GM23338 (cell line): ENCODE results near the gene DCT. TPM values are rescaled to one million over a fixed set of nuclear protein-coding genes. Genes with fewer than 3 reads are reported as not detected.

Source experiments
- ATAC-seq: fragments of 200-7000 bp; cut with Tn5 transposase; 3 replicates; pipeline ENCODE4 v1.9.1; 2020
- DNase-seq: peaks from one replicate; pipeline ENCODE4 v3.0.0-alpha.2; 2015; ENCODE audit warnings: low spot score
- H2AFZ ChIP-seq: fragments of 200-600 bp; sonication (generic); 2 replicates; pipeline ENCODE4 v1.8.0; 2016; ENCODE audit warnings: antibody characterized with exemption, mild to moderate bottlenecking, moderate library complexity
- H3F3A ChIP-seq: fragments of 200-600 bp; sonication (generic); replicated peaks from 2 replicates; pipeline ENCODE4 v1.8.0; 2017; ENCODE audit warnings: antibody characterized with exemption, mixed run types, low read depth
- H3K27ac ChIP-seq: fragments of 200-600 bp; sonication (generic); 2 replicates; pipeline ENCODE4 v1.6.1; 2016; ENCODE audit warnings: low read depth
- H3K27me3 ChIP-seq: fragments of 200-600 bp; sonication (generic); 2 replicates; pipeline ENCODE4 v1.8.0; 2016; ENCODE audit warnings: mild to moderate bottlenecking, mixed run types, moderate library complexity; ENCODE audit not compliant: insufficient read depth
- H3K36me3 ChIP-seq: fragments of 200-600 bp; sonication (generic); 2 replicates; pipeline ENCODE4 v1.8.0; 2016; ENCODE audit warnings: mild to moderate bottlenecking; ENCODE audit not compliant: insufficient read depth
- H3K4me1 ChIP-seq: fragments of 200-600 bp; sonication (generic); 2 replicates; pipeline ENCODE4 v1.8.0; 2016; ENCODE audit warnings: mild to moderate bottlenecking, moderate library complexity; ENCODE audit not compliant: insufficient read depth
- H3K4me2 ChIP-seq: fragments of 200-600 bp; sonication (generic); 2 replicates; pipeline ENCODE4 v1.7.1; 2017; ENCODE audit warnings: mixed run types
- H3K4me3 ChIP-seq: fragments of 200-600 bp; sonication (generic); 2 replicates; pipeline ENCODE4 v1.6.1; 2016; ENCODE audit warnings: mixed run types
- H3K79me2 ChIP-seq: fragments of 200-600 bp; sonication (generic); replicated peaks from 2 replicates; pipeline ENCODE4 v1.8.0; 2017; ENCODE audit warnings: mild to moderate bottlenecking; ENCODE audit not compliant: insufficient read depth
- H3K9me2 ChIP-seq: fragments of 200-600 bp; sonication (generic); 2 replicates; pipeline ENCODE4 v1.8.0; 2017; ENCODE audit not compliant: insufficient read depth
- H4K20me1 ChIP-seq: fragments of 200-600 bp; sonication (generic); replicated peaks from 2 replicates; pipeline ENCODE4 v1.8.0; 2017; ENCODE audit warnings: mild to moderate bottlenecking; ENCODE audit not compliant: insufficient read depth
- H3K27ac Mint-ChIP-seq: 2 replicates; pipeline ENCODE4 v1.8.0; 2020; ENCODE audit warnings: inconsistent platforms, mild to moderate bottlenecking, moderate library complexity, mixed read lengths
- H3K27me3 Mint-ChIP-seq: 3 replicates; pipeline ENCODE4 v1.8.0; 2022; ENCODE audit warnings: low read depth, mild to moderate bottlenecking, moderate library complexity, mixed read lengths, inconsistent platforms; ENCODE audit not compliant: insufficient read depth, poor library complexity
- H3K36me3 Mint-ChIP-seq: 3 replicates; pipeline ENCODE4 v1.8.0; 2021; ENCODE audit warnings: low read depth, mild to moderate bottlenecking, inconsistent platforms, moderate library complexity, mixed read lengths
- H3K4me1 Mint-ChIP-seq: 3 replicates; pipeline ENCODE4 v1.8.0; 2020; ENCODE audit warnings: mild to moderate bottlenecking, inconsistent platforms, mixed read lengths
- H3K4me3 Mint-ChIP-seq: 3 replicates; pipeline ENCODE4 v1.8.0; 2021; ENCODE audit warnings: moderate library complexity, mild to moderate bottlenecking, inconsistent platforms, mixed read lengths
- H3K9me3 Mint-ChIP-seq: 3 replicates; pipeline ENCODE4 v1.8.0; 2020; ENCODE audit warnings: moderate library complexity, mild to moderate bottlenecking, inconsistent platforms, mixed read lengths
- CREB1 ChIP-seq: fragments of 250-450 bp; sonication (Bioruptor Pico); IDR thresholded peaks from 2 replicates; pipeline ENCODE4 v1.5.0; 2020; ENCODE audit warnings: low read depth, mild to moderate bottlenecking, moderate library complexity
- ETS1 ChIP-seq: IDR thresholded peaks from 2 replicates; pipeline ENCODE4 v1.6.1; 2016; ENCODE audit warnings: antibody characterized with exemption
- EZH2 ChIP-seq: fragments of 200-600 bp; sonication (generic); IDR thresholded peaks from one replicate; pipeline ENCODE4 v1.8.0; 2017; ENCODE audit warnings: antibody characterized with exemption, mild to moderate bottlenecking, low read depth; ENCODE audit not compliant: unreplicated experiment
- EZH2phosphoT487 ChIP-seq: fragments of 200-600 bp; sonication (generic); IDR thresholded peaks from one replicate; pipeline ENCODE4 v1.8.1; 2018; ENCODE audit warnings: antibody characterized with exemption; ENCODE audit not compliant: unreplicated experiment
- JUNB ChIP-seq: IDR thresholded peaks from one replicate; pipeline ENCODE4 v1.6.1; 2016; ENCODE audit warnings: antibody characterized with exemption; ENCODE audit not compliant: unreplicated experiment
- NANOG ChIP-seq: IDR thresholded peaks from 2 replicates; pipeline ENCODE4 v1.6.1; 2016; ENCODE audit warnings: antibody characterized with exemption, borderline replicate concordance
- POLR2AphosphoS5 ChIP-seq: IDR thresholded peaks from 2 replicates; pipeline ENCODE4 v1.6.1; 2016; ENCODE audit warnings: antibody characterized with exemption, low read depth
- STAT1 ChIP-seq: IDR thresholded peaks from one replicate; pipeline ENCODE4 v1.6.1; 2016; ENCODE audit warnings: antibody characterized with exemption; ENCODE audit not compliant: unreplicated experiment
- ZNF114 ChIP-seq: fragments of 250-450 bp; sonication (Bioruptor Pico); IDR thresholded peaks from 2 replicates; pipeline ENCODE4 v1.5.0; 2020; ENCODE audit warnings: mild to moderate bottlenecking, moderate library complexity
- ZNF331 ChIP-seq: fragments of 250-450 bp; sonication (Bioruptor Pico); IDR thresholded peaks from 2 replicates; pipeline ENCODE4 v1.5.0; 2020; ENCODE audit warnings: low read depth, mild to moderate bottlenecking, moderate library complexity
- ZNF462 ChIP-seq: fragments of 250-450 bp; sonication (Bioruptor Pico); IDR thresholded peaks from 2 replicates; pipeline ENCODE4 v1.5.0; 2020; ENCODE audit warnings: mild to moderate bottlenecking, moderate library complexity
- polyA plus RNA-seq: library from polyadenylated mRNA; unstranded; fragments of >200 nt; fragmentation: Nextera tagmentation; extraction: Ambion mirVana; gene quantifications from 2 replicates; pipeline ENCODE4 v1.2.1, GENCODE V29; 2016
- total RNA-seq: library from RNA; depleted of rRNA; stranded (reverse); fragments of >200 nt; shearing (Covaris generic); gene quantifications from 2 replicates; pipeline ENCODE4 v1.2.3, GENCODE V29; 2014
- TF ChIP-seq, protein P1 (sequence below), 2 experiments: fragments of 200-600 bp in 1 of 2; sonication (generic) in 1 of 2; conservative IDR thresholded peaks; 2 replicates each; pipeline versions ENCODE4 v1.5.1 to v1.6.1; 2016 to 2017; ENCODE audit warnings: antibody characterized with exemption in 2 of 2, low read depth in 2 of 2, mild to moderate bottlenecking in 2 of 2, moderate library complexity in 1 of 2
- TF ChIP-seq, protein P2 (sequence below): IDR thresholded peaks from one replicate; pipeline ENCODE4 v1.6.1; 2018; ENCODE audit warnings: antibody characterized with exemption; ENCODE audit not compliant: unreplicated experiment

The DCT gene
- total and polyA plus RNA-seq, 2 experiments from 2014 or later: 0.14 TPM; not detected in 1

- H3K4me1 Mint-ChIP-seq: peaks cover 17% of the 10 kb centered on the region
- Histone ChIP-seq H3K27ac (no peak overlapping the region), H3K4me1 (0 out of 2 replicates have a peak, but pooled peaks cover 4% of the 10 kb centered on the region), H3K4me2 (no peak overlapping the region), H3K79me2 (no peaks in the 10 kb centered on the region), H3F3A (no peaks in the 10 kb centered on the region), H3K27me3 (no peaks in the 10 kb centered on the region), H3K4me3 (no peak overlapping the region), H3K9me2 (0 out of 2 replicates have a peak, but pooled peaks cover 3% of the 10 kb centered on the region), H4K20me1 (no peaks in the 10 kb centered on the region), H2AFZ (peak overlapping the region; percentile 49; the same call in 1 of the 2 replicates), H3K36me3 (no peaks in the 10 kb centered on the region)
- H3K9me3 Mint-ChIP-seq: no peaks in the 10 kb centered on the region
- H3K4me3 Mint-ChIP-seq: no peak overlapping the region
- no peak overlapping the region for H3K27ac Mint-ChIP-seq
- no peak for ATAC-seq
- no peaks in the 10 kb centered on the region for H3K27me3 Mint-ChIP-seq
- H3K36me3 Mint-ChIP-seq: no peaks in the 10 kb centered on the region; the same call in 2 of the 3 replicates
- TF ChIP-seq STAT1 (no peak), ETS1 (no peak), ZNF462 (CRISPR knock-in tag) (no peak), ZNF331 (no peak), NANOG (no peak), POLR2AphosphoS5 (no peak), CREB1 (no peak), JUNB (no peak), EZH2 (no peak), EZH2phosphoT487 (no peak), ZNF114 (CRISPR knock-in tag) (no peak)
- TF ChIP-seq, protein P1, sequence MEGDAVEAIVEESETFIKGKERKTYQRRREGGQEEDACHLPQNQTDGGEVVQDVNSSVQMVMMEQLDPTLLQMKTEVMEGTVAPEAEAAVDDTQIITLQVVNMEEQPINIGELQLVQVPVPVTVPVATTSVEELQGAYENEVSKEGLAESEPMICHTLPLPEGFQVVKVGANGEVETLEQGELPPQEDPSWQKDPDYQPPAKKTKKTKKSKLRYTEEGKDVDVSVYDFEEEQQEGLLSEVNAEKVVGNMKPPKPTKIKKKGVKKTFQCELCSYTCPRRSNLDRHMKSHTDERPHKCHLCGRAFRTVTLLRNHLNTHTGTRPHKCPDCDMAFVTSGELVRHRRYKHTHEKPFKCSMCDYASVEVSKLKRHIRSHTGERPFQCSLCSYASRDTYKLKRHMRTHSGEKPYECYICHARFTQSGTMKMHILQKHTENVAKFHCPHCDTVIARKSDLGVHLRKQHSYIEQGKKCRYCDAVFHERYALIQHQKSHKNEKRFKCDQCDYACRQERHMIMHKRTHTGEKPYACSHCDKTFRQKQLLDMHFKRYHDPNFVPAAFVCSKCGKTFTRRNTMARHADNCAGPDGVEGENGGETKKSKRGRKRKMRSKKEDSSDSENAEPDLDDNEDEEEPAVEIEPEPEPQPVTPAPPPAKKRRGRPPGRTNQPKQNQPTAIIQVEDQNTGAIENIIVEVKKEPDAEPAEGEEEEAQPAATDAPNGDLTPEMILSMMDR (conservative IDR thresholded peaks at IDR 0.05; ENCODE audit: low read depth in 2 of 2): no peak
- TF ChIP-seq, protein P2, sequence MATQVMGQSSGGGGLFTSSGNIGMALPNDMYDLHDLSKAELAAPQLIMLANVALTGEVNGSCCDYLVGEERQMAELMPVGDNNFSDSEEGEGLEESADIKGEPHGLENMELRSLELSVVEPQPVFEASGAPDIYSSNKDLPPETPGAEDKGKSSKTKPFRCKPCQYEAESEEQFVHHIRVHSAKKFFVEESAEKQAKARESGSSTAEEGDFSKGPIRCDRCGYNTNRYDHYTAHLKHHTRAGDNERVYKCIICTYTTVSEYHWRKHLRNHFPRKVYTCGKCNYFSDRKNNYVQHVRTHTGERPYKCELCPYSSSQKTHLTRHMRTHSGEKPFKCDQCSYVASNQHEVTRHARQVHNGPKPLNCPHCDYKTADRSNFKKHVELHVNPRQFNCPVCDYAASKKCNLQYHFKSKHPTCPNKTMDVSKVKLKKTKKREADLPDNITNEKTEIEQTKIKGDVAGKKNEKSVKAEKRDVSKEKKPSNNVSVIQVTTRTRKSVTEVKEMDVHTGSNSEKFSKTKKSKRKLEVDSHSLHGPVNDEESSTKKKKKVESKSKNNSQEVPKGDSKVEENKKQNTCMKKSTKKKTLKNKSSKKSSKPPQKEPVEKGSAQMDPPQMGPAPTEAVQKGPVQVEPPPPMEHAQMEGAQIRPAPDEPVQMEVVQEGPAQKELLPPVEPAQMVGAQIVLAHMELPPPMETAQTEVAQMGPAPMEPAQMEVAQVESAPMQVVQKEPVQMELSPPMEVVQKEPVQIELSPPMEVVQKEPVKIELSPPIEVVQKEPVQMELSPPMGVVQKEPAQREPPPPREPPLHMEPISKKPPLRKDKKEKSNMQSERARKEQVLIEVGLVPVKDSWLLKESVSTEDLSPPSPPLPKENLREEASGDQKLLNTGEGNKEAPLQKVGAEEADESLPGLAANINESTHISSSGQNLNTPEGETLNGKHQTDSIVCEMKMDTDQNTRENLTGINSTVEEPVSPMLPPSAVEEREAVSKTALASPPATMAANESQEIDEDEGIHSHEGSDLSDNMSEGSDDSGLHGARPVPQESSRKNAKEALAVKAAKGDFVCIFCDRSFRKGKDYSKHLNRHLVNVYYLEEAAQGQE: no peak
- no peak for DNase-seq
Observed at GRCh38 chr13:94431987-94432386, 47.5 kb downstream of the DCT start.
